Astrocyte of the hippocampus (primary cell): Measurements from ENCODE around the gene WDR27.
"Not testable (repeated sequence)": the region's sequence is repeated elsewhere in the genome, so short reads cannot be mapped to it uniquely, and the experiment has no call there.

Experiments
- DNase-seq: peaks from one replicate; pipeline ENCODE4 v3.0.0; 2011; ENCODE audit warnings: low read depth, low spot score

The WDR27 gene

DNA sequence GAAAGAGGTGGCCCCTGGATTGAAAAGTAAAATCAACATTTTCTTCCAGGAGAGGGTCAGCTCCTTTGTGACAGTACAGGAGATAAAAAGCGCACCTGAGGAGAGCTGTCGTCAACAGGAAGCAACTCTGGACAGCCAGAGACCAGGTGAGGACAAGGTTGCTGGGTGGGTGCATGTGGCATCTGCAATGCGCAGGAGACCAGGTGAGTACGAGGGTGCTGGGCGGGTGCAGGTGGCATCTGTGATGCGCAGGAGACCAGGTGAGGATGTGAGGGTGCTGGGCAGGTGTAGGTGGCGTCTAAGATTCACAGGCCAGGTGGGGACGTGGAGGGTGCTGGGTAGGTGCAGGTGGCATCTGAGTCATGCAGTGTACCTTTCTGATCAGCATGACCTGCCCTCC, 38.4 kb downstream of the WDR27 start:
- DNase-seq = no peak

DNA sequence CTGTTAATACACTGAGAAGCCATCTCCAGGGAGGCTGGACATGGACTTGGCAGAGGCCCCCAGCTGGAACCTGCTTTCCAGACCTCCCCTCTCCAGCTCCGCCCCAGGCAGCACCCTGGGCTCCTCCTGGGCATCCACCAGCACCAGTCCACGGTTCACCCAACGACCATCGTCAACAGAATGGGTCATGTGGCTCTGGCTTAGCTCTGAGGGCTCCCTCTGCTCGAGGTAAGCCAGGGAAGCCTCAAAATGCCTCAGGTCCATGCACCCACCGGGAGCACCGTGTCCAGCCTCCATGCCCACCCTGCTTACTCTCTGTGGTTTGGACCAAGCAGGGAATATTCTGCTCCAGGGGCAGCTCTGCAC, 40.5 kb downstream of the WDR27 start:
- no peak for DNase-seq

DNA sequence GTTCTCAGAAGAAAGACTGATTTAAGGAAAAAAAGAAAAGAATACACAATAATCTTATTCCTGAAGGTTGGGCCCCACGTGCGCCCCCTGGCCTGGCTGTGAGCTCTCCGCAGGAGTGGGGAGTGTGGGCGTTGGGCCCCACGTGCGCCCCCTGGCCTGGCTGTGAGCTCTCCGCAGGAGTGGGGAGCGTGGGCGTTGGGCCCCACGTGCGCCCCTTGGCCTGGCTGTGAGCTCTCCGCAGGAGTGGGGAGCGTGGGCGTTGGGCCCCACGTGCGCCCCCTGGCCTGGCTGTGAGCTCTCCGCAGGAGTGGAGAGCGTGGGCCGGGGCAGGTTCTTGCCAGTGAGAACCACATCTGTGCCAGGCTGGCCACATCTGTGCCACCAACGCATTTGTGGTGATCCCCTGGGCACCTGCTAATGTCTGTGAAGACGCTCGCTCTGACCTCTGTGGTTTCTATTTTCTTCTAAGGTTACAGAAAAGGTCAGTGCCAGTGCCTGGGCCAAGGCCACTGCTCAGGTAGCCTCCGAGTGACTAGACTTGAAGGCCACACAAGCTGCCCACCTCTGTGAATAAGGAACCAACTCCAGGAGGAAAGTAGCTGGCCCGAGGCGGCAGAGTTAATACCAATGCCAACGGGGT, 41.0 kb downstream of the WDR27 start:
- DNase-seq = no peak

DNA sequence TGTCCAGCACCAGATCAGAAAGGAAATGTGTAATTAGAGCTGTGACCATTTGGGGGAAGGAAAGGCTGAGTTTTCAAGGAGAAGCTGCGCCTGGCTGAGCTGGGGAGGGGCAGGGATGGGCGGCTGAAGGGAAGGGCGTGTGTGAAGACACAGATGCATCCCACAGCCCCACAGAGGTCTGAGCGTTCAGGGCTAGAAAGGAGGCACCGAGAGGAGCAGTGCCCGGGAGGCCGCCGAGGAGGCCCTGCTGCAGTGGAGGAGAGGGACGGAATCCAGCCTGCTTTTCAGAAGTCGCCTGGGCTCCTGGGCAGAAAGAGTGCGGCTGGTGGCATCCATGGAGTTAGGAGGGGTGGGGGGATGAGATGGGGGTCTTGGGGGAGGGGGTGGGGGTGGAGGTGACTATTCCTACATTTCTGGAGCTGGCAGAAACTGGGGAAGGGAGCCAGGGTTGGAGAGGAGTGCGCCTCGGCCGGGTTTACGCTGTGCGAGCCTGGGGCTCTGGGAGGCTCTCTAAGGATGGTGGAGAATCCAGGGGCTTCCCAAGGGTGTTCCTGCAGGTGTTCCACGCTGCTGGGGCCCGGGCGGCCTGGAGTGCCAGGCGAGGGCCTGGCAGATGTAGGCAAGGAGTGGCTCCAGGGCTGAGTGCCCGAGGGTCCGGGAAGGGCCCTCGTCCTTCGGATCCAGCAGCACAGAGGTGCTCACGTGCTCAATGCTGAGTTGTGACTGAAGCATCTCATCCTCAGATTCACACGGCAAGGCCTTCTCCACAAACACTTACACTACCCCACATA, 41.8 kb downstream of the WDR27 start:
- DNase-seq = no peak

DNA sequence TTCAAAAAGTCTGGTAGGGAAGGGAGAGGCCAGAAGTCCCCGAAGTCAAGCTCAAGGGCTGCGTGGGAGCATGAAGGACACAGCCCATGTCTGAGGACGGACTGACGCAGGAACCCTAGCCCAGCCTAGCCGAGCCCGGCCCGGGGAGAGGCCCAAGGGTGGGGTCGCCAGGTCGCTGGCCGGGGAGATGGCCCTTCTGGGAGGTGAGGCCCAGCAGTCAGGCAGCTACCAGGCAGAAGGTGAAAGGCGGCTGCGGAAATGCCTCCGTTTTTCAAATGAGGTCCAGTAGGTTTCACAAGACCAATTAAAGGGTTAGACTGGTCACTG, 44.6 kb downstream of the WDR27 start:
- DNase-seq = no peak

DNA sequence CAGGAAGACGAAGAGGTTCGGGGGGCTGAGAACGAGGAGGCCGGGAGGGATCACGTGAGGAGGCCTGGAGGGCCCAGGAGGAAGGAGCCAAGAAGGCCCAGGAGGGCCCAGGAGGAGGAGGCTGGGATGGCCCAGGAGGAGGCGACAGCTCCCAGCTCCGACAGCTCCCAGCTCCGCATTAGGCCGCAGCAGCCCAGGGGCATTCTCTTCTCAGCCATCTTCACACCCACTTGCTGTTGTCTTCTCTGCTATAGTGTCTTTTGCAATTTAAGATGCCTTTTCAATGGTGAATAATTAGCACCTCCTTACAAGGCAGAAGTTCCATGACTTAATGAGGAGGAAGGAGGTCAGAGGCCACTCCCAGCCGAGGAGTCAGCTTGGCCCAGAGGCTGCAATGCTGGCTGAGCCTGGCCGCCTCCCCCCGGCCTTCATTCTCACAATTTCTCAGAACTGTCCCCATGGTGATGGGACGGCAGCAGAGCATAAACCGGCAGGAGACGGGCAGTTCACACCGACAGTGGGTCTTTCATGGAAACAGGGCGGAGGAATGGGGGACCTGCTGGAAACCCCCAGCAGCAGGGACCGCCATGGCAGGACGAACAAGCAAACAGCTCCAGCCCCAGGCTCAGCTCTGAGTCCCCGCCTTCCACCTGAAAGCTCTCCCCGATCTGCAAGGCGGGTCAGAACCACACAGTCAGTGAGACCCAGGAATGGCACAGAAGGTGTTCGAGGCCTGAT, 45.1 kb downstream of the WDR27 start:
- no peak for DNase-seq

DNA sequence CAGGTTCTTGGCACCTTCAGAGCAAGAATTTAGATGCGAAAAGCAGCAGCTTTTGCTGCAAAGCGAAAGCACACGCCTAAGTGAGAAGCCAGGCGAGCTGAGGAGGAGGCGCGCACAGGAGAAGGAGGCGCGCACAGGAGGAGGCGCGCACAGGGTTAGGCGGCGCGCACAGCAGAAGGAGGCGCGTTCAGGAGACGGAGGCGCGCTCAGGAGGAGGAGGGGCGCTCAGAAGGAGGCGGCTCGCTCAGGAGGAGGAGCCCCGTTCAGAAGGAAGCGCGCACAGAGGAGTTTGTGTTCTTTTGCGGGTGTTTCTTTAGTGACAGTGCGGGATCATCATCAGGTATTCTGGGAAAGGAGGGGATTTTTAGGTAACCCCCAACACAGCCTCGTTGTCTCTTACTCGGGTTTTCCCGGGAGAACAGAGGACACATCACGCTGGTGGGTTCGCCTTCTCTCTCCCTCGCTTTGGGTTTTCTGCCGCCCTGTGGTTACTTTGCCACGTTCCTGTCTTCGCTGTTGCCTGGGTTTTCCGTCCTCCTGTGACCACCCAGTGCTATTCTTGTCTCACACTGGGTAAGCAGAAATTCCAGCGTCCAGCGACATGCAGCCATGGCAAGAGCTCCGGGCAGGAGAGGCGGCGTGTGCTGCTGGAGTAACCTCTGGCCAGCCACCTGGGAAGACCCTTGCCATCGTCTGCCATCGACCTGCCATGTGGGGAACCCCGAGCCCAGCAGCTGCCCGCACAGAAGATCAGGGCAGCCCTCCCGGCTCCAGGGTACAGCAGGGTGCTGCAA, 47.0 kb downstream of the WDR27 start:
- DNase-seq = peak; percentile 88

DNA sequence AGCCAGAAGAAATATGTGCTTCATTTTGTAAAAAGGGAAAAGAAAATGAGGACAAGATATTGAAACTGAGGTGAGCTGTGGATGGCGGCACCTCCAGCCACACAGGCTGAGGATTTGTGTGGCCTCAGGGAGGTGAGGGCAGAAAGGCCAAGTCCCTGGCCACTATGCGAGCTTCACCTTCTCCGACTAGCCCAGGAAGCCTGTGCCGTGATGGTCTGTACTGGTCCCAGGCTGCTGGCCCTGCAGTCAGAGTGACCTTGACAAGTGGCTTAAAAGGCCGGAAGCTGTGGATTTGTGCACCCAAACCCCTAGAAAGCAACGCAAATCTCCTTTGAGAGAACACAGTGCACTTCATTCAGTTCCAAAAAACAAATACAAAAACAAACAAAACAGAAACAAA, 48.1 kb downstream of the WDR27 start:
- DNase-seq = no peak

DNA sequence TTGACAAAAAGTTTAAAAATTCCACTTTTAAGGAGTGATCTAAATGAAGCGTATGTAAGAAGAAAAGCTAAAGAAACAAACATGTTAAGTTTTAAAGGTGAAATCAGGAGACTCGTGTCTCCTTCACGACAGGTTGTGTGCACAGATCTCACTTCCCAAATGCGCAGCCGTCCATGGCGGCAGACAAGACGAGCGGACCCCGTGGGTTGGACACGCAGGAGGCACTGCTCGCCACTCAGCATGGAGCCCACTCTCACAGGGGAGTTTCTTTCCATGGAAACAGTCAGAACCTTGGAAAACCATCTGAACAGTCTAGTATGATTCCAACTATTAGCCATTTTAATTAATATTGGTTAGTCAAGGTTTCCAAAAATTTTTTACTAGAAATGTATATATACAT, 48.9 kb downstream of the WDR27 start:
- DNase-seq = no peak

DNA sequence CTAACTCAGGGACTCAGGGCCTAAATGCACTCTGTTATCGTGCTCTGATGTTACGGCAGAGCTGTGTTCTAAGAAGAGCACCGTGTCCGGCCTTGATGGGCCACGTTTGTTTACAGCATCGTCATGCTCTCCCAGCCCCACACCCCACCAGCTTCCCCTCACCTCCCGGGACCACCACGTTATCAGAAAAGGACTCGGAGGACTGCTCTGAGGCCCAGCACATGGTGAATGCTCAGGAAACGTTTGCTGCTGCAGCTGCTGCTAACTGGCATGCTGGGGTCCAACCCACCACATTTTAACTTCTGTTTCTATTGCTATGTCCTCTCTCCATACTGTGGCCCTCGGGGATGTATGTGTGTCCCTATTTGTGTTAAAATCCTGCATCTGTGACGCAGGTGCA, 50.3 kb downstream of the WDR27 start:
- no peak for DNase-seq

DNA sequence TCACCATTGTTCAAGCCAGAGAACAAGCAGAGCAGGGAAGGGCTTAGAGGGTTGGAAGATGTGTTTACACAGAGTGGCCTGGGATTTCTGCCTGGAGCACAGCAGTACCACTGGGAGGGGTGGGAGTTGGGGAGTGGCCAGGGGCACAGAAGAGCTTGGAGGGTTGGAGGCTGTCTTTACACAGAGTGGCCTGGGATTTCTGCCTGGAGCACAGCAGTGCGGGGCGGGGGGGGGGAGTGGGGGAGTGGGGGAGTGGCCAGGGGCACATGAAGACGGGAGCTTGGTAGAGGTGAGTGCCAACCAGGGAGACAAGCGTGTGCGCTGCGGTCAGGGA, 50.9 kb downstream of the WDR27 start:
- DNase-seq = no peak

DNA sequence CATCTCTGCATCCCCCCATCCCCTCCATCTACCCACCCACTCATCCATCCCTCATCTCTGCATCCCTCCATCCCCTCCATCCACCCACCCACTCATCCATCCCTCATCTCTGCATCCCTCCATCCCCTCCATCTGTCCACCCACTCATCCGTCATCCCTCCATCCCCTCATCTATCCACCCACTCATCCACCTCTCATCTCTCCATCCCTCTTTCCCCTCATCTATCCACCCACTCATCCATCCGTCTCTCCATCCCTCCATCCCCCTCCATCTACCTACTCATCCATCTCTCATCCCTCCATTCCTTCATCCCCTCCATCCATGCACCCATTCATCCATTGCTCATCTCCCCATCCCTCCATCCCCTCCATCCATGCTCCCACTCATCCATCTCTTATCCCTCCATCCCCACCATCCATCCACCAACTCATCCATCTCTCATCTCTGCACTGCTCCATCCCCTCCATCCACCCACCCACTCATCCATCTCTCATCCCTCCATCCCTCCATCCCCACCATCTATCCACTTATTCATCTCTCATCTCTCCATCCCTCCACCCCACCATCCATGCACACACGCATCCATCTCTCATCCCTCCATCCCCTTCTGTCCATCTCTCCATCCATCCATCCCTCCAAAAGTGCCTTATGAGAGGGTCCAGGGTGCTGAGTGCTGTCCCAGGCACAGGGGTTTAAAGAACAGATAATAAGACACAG, 51.4 kb downstream of the WDR27 start:
- no peak for DNase-seq

DNA sequence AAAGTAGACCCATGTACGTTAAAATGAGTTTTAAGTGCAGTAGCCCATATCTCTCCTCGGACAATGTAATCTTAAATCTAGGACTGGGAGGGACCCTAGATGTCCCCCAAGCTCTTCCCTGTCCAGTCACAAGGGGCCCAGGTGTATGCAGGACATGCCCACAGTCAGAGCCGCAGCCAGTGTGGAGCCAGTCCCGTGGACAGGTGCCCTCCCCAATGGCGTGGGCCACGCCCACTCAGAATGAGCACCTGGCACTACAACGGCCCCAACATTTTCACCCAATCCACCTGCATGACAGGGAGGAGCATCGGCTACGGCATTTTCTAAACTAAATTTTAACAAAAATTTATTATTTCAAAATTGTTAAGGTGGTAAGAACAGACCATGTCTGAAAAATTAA, 53.2 kb downstream of the WDR27 start:
- no peak for DNase-seq

DNA sequence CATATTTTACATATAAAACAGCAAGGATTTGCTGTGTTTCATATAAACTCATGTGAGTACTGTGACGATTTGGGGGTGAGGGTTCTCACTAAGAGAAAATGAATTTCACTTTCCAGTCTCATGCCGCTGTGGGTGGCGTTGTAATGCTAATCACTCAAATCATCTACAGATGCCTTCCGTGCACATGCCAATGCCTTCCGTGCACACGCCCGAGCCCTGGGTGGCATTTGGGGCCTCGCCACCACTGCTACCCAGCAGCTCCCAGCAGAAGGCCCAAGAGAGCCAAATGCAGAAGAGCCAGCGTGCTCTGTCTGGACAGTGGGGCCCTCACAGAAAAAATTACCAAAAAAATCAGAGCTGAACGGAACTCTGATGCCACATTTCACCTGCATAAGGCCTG, 53.7 kb downstream of the WDR27 start:
- DNase-seq = no peak

DNA sequence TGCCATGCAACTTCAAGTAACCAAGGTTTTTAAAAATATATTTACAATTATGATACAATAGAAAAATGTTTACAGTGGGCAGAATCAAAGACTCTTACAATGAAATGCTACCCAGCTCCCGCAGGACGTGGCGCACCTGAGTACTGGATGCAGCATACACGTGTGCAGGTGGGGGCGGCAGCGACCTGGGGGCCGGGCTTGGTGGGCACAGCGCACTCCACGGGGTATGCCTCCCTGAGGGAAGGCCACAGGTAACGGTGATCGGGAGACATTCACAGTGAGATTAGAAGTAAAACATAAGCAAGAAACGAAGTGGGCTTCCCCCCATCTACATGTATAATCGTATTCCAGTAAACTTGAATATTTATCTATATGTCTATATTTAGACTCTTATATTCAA, 54.2 kb downstream of the WDR27 start:
- no peak for DNase-seq

DNA sequence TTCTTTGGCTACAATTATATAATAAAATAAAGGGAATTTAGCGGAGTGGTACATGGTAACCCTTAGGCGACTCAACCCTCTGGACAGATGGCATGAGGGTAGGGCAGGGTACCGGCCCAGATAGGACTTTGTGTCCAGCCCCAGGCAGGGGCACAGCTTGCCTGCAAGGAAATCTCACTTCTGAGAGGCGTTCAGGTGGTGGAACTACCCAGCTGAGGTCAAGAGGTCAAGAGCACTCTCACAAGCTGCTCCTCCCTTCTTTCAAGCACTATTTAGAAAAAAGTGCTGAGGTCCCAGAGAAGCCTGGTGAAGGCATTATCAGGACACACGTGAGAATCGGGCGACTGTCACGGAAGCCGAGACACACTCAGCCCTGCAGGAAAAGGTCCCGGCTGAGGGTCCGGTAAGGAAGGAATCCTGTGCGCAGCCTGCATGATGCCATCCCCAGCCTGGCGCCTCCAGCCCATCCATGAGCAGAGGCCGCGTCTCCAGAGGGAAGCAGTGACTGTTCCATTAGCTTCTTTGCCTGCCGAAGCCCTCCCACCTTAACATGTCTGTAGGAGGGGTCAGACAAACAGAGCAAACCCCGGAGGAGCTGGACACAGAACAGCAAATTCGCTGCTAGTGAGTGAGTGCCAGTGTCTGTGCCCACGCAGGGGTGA, 54.8 kb downstream of the WDR27 start:
- no peak for DNase-seq

DNA sequence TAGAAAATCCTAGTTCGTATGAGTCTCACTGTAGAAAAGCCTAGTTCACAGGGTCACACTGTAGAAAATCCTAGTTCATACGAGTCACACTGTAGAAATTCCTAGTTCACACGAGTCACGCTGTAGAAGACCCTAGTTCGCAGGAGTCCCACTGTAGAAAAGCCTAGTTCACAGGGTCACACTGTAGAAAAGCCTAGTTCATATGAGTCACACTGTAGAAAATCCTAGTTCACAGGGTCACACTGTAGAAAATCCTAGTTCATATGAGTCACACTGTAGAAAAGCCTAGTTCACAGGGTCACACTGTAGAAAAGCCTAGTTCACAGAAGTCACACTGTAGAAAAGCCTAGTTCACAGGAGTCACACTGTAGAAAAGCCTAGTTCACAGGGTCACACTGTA, 56.4 kb downstream of the WDR27 start:
- DNase-seq = not testable (repeated sequence)

DNA sequence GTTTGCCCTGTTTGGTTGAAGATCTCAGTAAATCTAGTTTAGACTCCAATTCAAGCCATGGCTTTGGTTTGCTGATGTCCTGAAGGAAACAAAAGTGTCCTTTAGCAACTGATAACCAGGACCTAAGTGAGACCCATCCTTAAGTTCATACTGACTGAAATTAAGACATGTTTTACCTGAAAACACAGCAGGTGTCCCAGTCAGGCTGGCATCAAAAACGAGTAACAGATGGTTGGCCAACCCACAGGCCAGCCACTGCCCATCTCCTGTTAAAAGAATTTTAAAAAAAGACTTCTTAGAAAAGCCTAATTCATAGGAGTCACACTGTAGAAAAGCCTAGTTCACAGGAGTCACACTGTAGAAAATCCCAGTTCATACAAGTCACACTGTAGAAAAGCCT, 58.3 kb downstream of the WDR27 start:
- no peak for DNase-seq

DNA sequence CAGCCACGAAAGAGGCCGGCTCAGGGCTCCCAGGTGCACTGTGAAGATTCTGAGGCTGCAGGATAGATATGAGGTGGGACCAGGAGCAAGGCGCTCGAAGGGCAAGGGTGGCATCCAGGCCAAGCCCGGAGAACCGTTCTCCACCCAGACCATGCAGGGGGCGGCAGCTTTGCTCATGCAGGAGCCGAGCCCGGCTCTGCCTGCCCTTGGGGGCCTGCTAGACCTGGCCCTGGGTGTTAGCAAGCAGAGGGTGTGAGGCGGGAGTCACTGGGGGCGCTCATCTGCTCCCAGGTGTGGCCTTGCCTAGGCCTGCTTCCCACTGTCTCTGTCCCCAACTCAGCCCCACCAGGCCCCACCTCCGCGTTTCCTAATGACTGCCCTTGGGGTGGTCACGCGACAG, 59.4 kb downstream of the WDR27 start:
- no peak for DNase-seq

DNA sequence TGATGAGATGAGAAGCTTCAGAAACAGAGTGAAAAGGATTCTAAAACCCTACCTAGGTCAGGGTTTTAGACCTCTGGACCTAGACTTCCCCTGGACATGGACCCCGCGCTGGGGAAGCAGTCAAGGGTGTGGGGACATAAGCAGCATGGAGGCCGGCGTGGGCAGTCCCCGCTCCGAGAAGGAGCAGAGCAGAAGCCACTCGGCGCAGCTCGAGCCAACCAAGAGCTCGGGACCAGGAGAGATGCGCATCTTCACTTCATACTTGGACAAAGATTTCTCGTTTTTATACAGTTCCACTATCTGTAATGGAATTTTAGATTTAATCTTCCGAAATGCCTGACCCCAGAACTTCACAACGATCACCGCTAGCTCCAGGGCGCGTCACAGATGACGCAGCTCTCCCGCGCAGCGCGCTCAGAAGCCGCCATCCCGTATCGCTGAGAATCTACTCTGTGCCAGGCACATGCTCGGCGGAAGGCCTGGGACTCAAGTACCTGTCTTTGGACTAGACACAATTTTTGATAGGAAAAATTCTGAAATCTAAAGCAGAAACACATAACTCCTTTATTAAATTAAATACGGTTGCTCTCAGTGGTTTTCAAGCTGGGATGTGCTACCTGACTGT, 60.3 kb downstream of the WDR27 start:
- no peak for DNase-seq

DNA sequence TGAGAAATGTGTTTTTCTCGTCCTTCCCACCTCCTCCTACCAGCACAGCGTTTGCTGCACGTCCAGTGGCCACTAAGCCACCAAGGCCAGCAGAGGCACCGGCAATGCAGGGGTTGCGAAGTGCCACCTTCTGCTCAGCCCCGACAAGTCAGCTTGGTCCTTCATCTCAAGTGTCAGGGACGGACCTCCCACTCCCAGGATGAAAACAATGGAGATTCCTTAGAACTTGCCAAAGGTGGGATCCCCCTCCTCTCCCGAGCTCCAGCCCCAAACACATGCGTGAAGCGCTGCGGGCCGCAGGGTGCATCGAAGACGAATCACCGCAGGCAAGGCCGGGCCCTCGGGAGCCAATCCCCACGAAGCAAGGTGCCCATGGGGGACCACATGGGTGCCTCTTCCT, 60.8 kb downstream of the WDR27 start:
- no peak for DNase-seq
